ENCODE data around the gene CCDC88B. TPM values are rescaled to one million over a fixed set of nuclear protein-coding genes. Genes with fewer than 3 reads are reported as not detected.

The CCDC88B gene
- total RNA-seq, 1 experiment from 2014 or later, result 7.6 TPM

- Mint-ChIP-seq H3K27me3 (ENCODE audit: unreplicated experiment) (no peaks in the 10 kb centered on the region), H3K27ac (ENCODE audit: unreplicated experiment) (no peak overlapping the region), H3K36me3 (ENCODE audit: insufficient read depth, unreplicated experiment) (no peaks in the 10 kb centered on the region), H3K4me3 (ENCODE audit: low read depth, unreplicated experiment) (no peak overlapping the region), H3K4me1 (ENCODE audit: low read depth, unreplicated experiment) (peaks cover 9% of the 10 kb centered on the region), H3K9me3 (ENCODE audit: low read depth, unreplicated experiment) (no peaks in the 10 kb centered on the region)
- CTCF ChIA-PET, result interaction anchor here (0.8 to 2.3 kb wide), 2 partner anchors 11 to 38 kb away, joined by 3 to 22 read pairs; partner anchors contain the start of gene ESRRA
- peak; percentile 27 for TF ChIP-seq CTCF (IDR thresholded peaks at IDR 0.05; ENCODE audit: unreplicated experiment)
- intact Hi-C loops (cut with micrococcal nuclease; ENCODE audit: unreplicated experiment), result no loop called here
- DNase-seq, result peak; percentile 54
- no TSS peak for BruUV-seq (replicated peaks)
Observed at GRCh38 chr11:64343767-64344559, 4.0 kb downstream of the CCDC88B start.

GRCh38 chr11:64344787-64345186 is 4.8 kb downstream of the CCDC88B start:
- no TSS peak for BruUV-seq (replicated peaks)

GRCh38 chr11:64347193-64347867 is 7.3 kb downstream of the CCDC88B start:
- peak overlapping the region; percentile 59 for H3K27ac Mint-ChIP-seq (ENCODE audit: unreplicated experiment)
- H3K4me3 Mint-ChIP-seq (ENCODE audit: low read depth, unreplicated experiment), result no peak overlapping the region
- intact Hi-C loops (cut with micrococcal nuclease; ENCODE audit: unreplicated experiment), result no loop called here
- no peak for DNase-seq
- peaks cover 9% of the 10 kb centered on the region for H3K4me1 Mint-ChIP-seq (ENCODE audit: low read depth, unreplicated experiment)
- TF ChIP-seq CTCF (IDR thresholded peaks at IDR 0.05; ENCODE audit: unreplicated experiment), result no peak
- CTCF ChIA-PET, result no interaction called here
- H3K27me3 Mint-ChIP-seq (ENCODE audit: unreplicated experiment), result no peaks in the 10 kb centered on the region
- BruUV-seq (replicated peaks), result no TSS peak
- no peaks in the 10 kb centered on the region for H3K36me3 Mint-ChIP-seq (ENCODE audit: insufficient read depth, unreplicated experiment)
- H3K9me3 Mint-ChIP-seq (ENCODE audit: low read depth, unreplicated experiment), result no peaks in the 10 kb centered on the region

More at GRCh38 chr11:64344787-64345186, 4.8 kb downstream of the CCDC88B start:
- no peak for DNase-seq
- Mint-ChIP-seq H3K4me3 (ENCODE audit: low read depth, unreplicated experiment) (no peak overlapping the region), H3K36me3 (ENCODE audit: insufficient read depth, unreplicated experiment) (no peaks in the 10 kb centered on the region), H3K27me3 (ENCODE audit: unreplicated experiment) (no peaks in the 10 kb centered on the region), H3K27ac (ENCODE audit: unreplicated experiment) (no peak overlapping the region), H3K4me1 (ENCODE audit: low read depth, unreplicated experiment) (peaks cover 9% of the 10 kb centered on the region), H3K9me3 (ENCODE audit: low read depth, unreplicated experiment) (no peaks in the 10 kb centered on the region)
- TF ChIP-seq CTCF (IDR thresholded peaks at IDR 0.05; ENCODE audit: unreplicated experiment), result no peak
- CTCF ChIA-PET, result interaction anchor here (0.6 to 0.8 kb wide), 2 partner anchors 12 to 39 kb away, joined by 3 read pairs; partner anchors contain the start of gene ESRRA
- intact Hi-C loops (cut with micrococcal nuclease; ENCODE audit: unreplicated experiment), result no loop called here

GRCh38 chr11:64348383-64349024 is 8.5 kb downstream of the CCDC88B start:
- no peaks in the 10 kb centered on the region for H3K27me3 Mint-ChIP-seq (ENCODE audit: unreplicated experiment)
- H3K36me3 Mint-ChIP-seq (ENCODE audit: insufficient read depth, unreplicated experiment), result no peaks in the 10 kb centered on the region
- TF ChIP-seq CTCF (IDR thresholded peaks at IDR 0.05; ENCODE audit: unreplicated experiment), result no peak
- intact Hi-C loops (cut with micrococcal nuclease; ENCODE audit: unreplicated experiment), result no loop called here
- no peak for DNase-seq
- H3K4me1 Mint-ChIP-seq (ENCODE audit: low read depth, unreplicated experiment), result peaks cover 9% of the 10 kb centered on the region
- no peak overlapping the region for H3K4me3 Mint-ChIP-seq (ENCODE audit: low read depth, unreplicated experiment)
- no peaks in the 10 kb centered on the region for H3K9me3 Mint-ChIP-seq (ENCODE audit: low read depth, unreplicated experiment)
- no peak overlapping the region for H3K27ac Mint-ChIP-seq (ENCODE audit: unreplicated experiment)
- CTCF ChIA-PET, result interaction anchor here (1.5 kb wide), 1 partner anchor 9 kb away, joined by 3 read pairs; no protein-coding TSS in a partner anchor
- no TSS peak for BruUV-seq (replicated peaks)

Data from Calu3 (cell line).